ENCODE measurements around the gene COX4I1. TPM values are rescaled to one million over a fixed set of nuclear protein-coding genes. Genes with fewer than 3 reads are reported as not detected.

COX4I1 gene
- total RNA-seq, 1 donor from 2014 or later, result 308 TPM

DNA sequence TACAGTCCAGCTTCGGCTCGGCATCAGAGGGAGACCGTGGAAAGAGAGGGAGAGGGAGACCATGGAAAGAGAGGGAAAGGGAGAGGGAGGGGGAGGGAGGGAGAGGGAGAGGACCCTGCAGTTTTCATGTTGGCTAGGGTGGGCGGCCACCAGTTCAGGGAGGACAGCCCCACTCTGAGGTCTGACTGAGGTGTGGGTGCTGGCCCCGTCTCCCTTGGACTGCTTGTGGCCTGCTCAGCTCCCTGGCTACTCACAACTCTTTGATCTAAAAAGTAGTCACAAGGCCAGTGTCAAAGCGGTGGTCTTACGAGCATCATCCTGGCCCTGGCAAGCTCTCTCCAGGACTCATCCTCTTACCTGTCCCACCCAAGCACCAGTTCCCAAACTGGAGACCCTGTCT, 9.4 kb downstream of the COX4I1 start:
- Mint-ChIP-seq H3K36me3 (peaks cover 24% of the 10 kb centered on the region), H3K4me1 (peaks cover 5% of the 10 kb centered on the region), H3K4me3 (no peak overlapping the region), H3K9me3 (no peaks in the 10 kb centered on the region), H3K27ac (no peak overlapping the region), H3K27me3 (ENCODE audit: insufficient read depth, low read depth) (peaks cover 10% of the 10 kb centered on the region)
- no peaks in the 10 kb centered on the region for H3K9me3 ChIP-seq (ENCODE audit: low read depth)
- H2AFZ ChIP-seq (replicated peaks), result no peak overlapping the region
- no peak for DNase-seq (ENCODE audit: low spot score)
- no peaks in the 10 kb centered on the region for H4K20me1 ChIP-seq (ENCODE audit: low read depth)
- TF ChIP-seq EZH2 (IDR thresholded peaks at IDR 0.05) (no peak), EZH2phosphoT487 (IDR thresholded peaks at IDR 0.05) (no peak)
- TF ChIP-seq, protein P1, sequence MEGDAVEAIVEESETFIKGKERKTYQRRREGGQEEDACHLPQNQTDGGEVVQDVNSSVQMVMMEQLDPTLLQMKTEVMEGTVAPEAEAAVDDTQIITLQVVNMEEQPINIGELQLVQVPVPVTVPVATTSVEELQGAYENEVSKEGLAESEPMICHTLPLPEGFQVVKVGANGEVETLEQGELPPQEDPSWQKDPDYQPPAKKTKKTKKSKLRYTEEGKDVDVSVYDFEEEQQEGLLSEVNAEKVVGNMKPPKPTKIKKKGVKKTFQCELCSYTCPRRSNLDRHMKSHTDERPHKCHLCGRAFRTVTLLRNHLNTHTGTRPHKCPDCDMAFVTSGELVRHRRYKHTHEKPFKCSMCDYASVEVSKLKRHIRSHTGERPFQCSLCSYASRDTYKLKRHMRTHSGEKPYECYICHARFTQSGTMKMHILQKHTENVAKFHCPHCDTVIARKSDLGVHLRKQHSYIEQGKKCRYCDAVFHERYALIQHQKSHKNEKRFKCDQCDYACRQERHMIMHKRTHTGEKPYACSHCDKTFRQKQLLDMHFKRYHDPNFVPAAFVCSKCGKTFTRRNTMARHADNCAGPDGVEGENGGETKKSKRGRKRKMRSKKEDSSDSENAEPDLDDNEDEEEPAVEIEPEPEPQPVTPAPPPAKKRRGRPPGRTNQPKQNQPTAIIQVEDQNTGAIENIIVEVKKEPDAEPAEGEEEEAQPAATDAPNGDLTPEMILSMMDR (IDR thresholded peaks at IDR 0.05), result no peak
- H3K27ac ChIP-seq, result no peak overlapping the region
- H3K79me2 ChIP-seq (ENCODE audit: low read depth), result peaks cover under 1% of the 10 kb centered on the region
- peaks cover 21% of the 10 kb centered on the region for H3K27me3 ChIP-seq
- H3K4me3 ChIP-seq, result no peak overlapping the region
- no peak overlapping the region for H3K9ac ChIP-seq
- no peaks in the 10 kb centered on the region for H3F3A ChIP-seq (ENCODE audit: low read depth)
- peaks cover 4% of the 10 kb centered on the region for H3K4me1 ChIP-seq
- no peaks in the 10 kb centered on the region for H3K36me3 ChIP-seq
- no peak overlapping the region for H3K4me2 ChIP-seq

GRCh38 chr16:85809645-85810044, 10.2 kb downstream of the COX4I1 start:
- no peaks in the 10 kb centered on the region for H3K79me2 ChIP-seq (ENCODE audit: low read depth)
- H3K4me3 Mint-ChIP-seq, result no peak overlapping the region
- H3K4me3 ChIP-seq, result no peak overlapping the region
- H3K4me1 ChIP-seq, result peaks cover 4% of the 10 kb centered on the region
- no peak overlapping the region for H3K27ac Mint-ChIP-seq
- H3K9me3 Mint-ChIP-seq, result no peaks in the 10 kb centered on the region
- H3K27me3 ChIP-seq, result peaks cover 21% of the 10 kb centered on the region
- no peaks in the 10 kb centered on the region for H3K9me3 ChIP-seq (ENCODE audit: low read depth)
- H3K27me3 Mint-ChIP-seq (ENCODE audit: insufficient read depth, low read depth), result peaks cover 14% of the 10 kb centered on the region
- no peaks in the 10 kb centered on the region for H3K36me3 ChIP-seq
- peaks cover 22% of the 10 kb centered on the region for H3K36me3 Mint-ChIP-seq
- H3K27ac ChIP-seq, result no peak overlapping the region
- no peaks in the 10 kb centered on the region for H4K20me1 ChIP-seq (ENCODE audit: low read depth)
- no peak overlapping the region for H2AFZ ChIP-seq (replicated peaks)
- peaks cover 5% of the 10 kb centered on the region for H3K4me1 Mint-ChIP-seq
- H3F3A ChIP-seq (ENCODE audit: low read depth), result no peaks in the 10 kb centered on the region
- no peak overlapping the region for H3K9ac ChIP-seq
- DNase-seq (ENCODE audit: low spot score), result no peak
- no peak overlapping the region for H3K4me2 ChIP-seq
- TF ChIP-seq EZH2phosphoT487 (IDR thresholded peaks at IDR 0.05) (no peak), EZH2 (IDR thresholded peaks at IDR 0.05) (no peak)
- TF ChIP-seq, protein P1 (IDR thresholded peaks at IDR 0.05), result no peak

- Histone ChIP-seq H4K20me1 (ENCODE audit: low read depth) (no peaks in the 10 kb centered on the region), H3K27me3 (peaks cover 21% of the 10 kb centered on the region), H3K79me2 (ENCODE audit: low read depth) (no peaks in the 10 kb centered on the region), H3K9ac (no peak overlapping the region), H3F3A (ENCODE audit: low read depth) (no peaks in the 10 kb centered on the region), H3K9me3 (ENCODE audit: low read depth) (no peaks in the 10 kb centered on the region), H3K4me3 (no peak overlapping the region), H3K27ac (no peak overlapping the region), H2AFZ (replicated peaks) (no peak overlapping the region), H3K36me3 (no peaks in the 10 kb centered on the region), H3K4me2 (no peak overlapping the region), H3K4me1 (peaks cover 4% of the 10 kb centered on the region)
- H3K27ac Mint-ChIP-seq, result peak overlapping the region; percentile 69
- H3K9me3 Mint-ChIP-seq, result no peaks in the 10 kb centered on the region
- H3K36me3 Mint-ChIP-seq, result peaks cover 16% of the 10 kb centered on the region
- peaks cover 5% of the 10 kb centered on the region for H3K4me1 Mint-ChIP-seq
- peaks cover 14% of the 10 kb centered on the region for H3K27me3 Mint-ChIP-seq (ENCODE audit: insufficient read depth, low read depth)
- TF ChIP-seq EZH2phosphoT487 (IDR thresholded peaks at IDR 0.05), result no peak
- TF ChIP-seq, protein P1 (IDR thresholded peaks at IDR 0.05), result no peak
- no peak for TF ChIP-seq EZH2 (IDR thresholded peaks at IDR 0.05)
- H3K4me3 Mint-ChIP-seq, result no peak overlapping the region
- no peak for DNase-seq (ENCODE audit: low spot score)
Observed at GRCh38 chr16:85810097-85810741, 10.7 kb downstream of the COX4I1 start.
